WERI-Rb-1 (cell line): Measurements from ENCODE around the gene C4BPA.

Experiments
- DNase-seq: peaks from one replicate; pipeline ENCODE4 v3.0.0-alpha.2; 2020
- H3K27ac ChIP-seq: fragments of 250-450 bp; sonication (Bioruptor Pico); 2 replicates; pipeline ENCODE4 v1.5.1; 2020; ENCODE audit warnings: mild to moderate bottlenecking, moderate library complexity
- H3K27me3 ChIP-seq: fragments of 250-450 bp; sonication (Bioruptor Pico); 2 replicates; pipeline ENCODE4 v1.5.1; 2021; ENCODE audit warnings: mild to moderate bottlenecking, low read depth, moderate library complexity; ENCODE audit not compliant: insufficient read depth, severe bottlenecking
- H3K36me3 ChIP-seq: fragments of 250-450 bp; sonication (Bioruptor Pico); 2 replicates; pipeline ENCODE4 v1.5.1; 2020; ENCODE audit warnings: mild to moderate bottlenecking, moderate library complexity
- H3K4me3 ChIP-seq: 2 replicates; pipeline ENCODE4 v1.5.1; 2011; ENCODE audit warnings: low read depth, mild to moderate bottlenecking, control low read depth, low read length
- H3K9me3 ChIP-seq: fragments of 250-450 bp; sonication (Bioruptor Pico); 2 replicates; pipeline ENCODE4 v1.5.1; 2021; ENCODE audit warnings: mild to moderate bottlenecking, moderate library complexity; ENCODE audit not compliant: severe bottlenecking
- TF ChIP-seq, protein P1 (sequence below): IDR thresholded peaks from 2 replicates; pipeline ENCODE4 v1.5.1; 2011; ENCODE audit warnings: low read depth, mild to moderate bottlenecking, control low read depth, inconsistent platforms, low read length

The C4BPA gene

GRCh38 chr1:207194197-207194596 lies 90.2 kb downstream of the C4BPA start:
- Histone ChIP-seq H3K36me3 (no peaks in the 10 kb centered on the region), H3K9me3 (no peaks in the 10 kb centered on the region), H3K27ac (no peak overlapping the region), H3K27me3 (peaks cover 92% of the 10 kb centered on the region), H3K4me3 (no peak overlapping the region)
- TF ChIP-seq, protein P1, sequence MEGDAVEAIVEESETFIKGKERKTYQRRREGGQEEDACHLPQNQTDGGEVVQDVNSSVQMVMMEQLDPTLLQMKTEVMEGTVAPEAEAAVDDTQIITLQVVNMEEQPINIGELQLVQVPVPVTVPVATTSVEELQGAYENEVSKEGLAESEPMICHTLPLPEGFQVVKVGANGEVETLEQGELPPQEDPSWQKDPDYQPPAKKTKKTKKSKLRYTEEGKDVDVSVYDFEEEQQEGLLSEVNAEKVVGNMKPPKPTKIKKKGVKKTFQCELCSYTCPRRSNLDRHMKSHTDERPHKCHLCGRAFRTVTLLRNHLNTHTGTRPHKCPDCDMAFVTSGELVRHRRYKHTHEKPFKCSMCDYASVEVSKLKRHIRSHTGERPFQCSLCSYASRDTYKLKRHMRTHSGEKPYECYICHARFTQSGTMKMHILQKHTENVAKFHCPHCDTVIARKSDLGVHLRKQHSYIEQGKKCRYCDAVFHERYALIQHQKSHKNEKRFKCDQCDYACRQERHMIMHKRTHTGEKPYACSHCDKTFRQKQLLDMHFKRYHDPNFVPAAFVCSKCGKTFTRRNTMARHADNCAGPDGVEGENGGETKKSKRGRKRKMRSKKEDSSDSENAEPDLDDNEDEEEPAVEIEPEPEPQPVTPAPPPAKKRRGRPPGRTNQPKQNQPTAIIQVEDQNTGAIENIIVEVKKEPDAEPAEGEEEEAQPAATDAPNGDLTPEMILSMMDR: no peak
- DNase-seq: no peak
